A673 (cell line): ENCODE data around the gene MYLK. TPM values are rescaled to one million over a fixed set of nuclear protein-coding genes. Genes with fewer than 3 reads are reported as not detected.

Source experiments
- BruUV-seq: library from RNA; stranded (reverse); fragments of 400-500 nt; replicated peaks from 2 replicates; lab custom pipeline; 2021; lab: Mats Ljungman, UMichigan
- CTCF ChIA-PET: fragments of 300-600 bp; sonication (Branson Sonifier 250); formaldehyde crosslinking; loops from one replicate; lab custom pipeline; 2022; ENCODE audit warnings: antibody characterized with exemption; lab: Charles Lee
- POLR2A ChIA-PET: fragments of 300-600 bp; sonication (Branson Sonifier 250); formaldehyde crosslinking; loops from one replicate; lab custom pipeline; 2022; ENCODE audit warnings: antibody characterized with exemption; ENCODE audit not compliant: low non-redundant PET; lab: Charles Lee
- DNase-seq: peaks from one replicate; pipeline ENCODE4 v3.0.0-alpha.2; 2015; ENCODE audit warnings: low spot score
- H3K27ac ChIP-seq: fragments of 200-600 bp; sonication (generic); 2 replicates; pipeline ENCODE4 v1.5.1; 2016; ENCODE audit warnings: mixed run types, low read depth, mild to moderate bottlenecking, mixed read lengths, antibody characterized with exemption, low read length; ENCODE audit not compliant: poor library complexity, severe bottlenecking
- H3K27me3 ChIP-seq: fragments of 200-600 bp; sonication (generic); replicated peaks from 2 replicates; pipeline ENCODE4 v1.6.1; 2017; ENCODE audit warnings: mixed run types, low read depth, mild to moderate bottlenecking, mixed read lengths, antibody characterized with exemption, low read length; ENCODE audit not compliant: insufficient read depth, poor library complexity
- H3K36me3 ChIP-seq: fragments of 200-600 bp; sonication (generic); 2 replicates; pipeline ENCODE4 v1.6.1; 2016; ENCODE audit warnings: mixed run types, mild to moderate bottlenecking, mixed read lengths, antibody characterized with exemption, low read length; ENCODE audit not compliant: insufficient read depth, poor library complexity, severe bottlenecking
- H3K4me1 ChIP-seq: fragments of 200-600 bp; sonication (generic); 2 replicates; pipeline ENCODE4 v1.6.1; 2017; ENCODE audit warnings: mixed run types, mild to moderate bottlenecking, mixed read lengths, antibody characterized with exemption, low read length; ENCODE audit not compliant: insufficient read depth, poor library complexity, severe bottlenecking
- H3K4me3 ChIP-seq: fragments of 200-600 bp; sonication (generic); 2 replicates; pipeline ENCODE4 v1.5.1; 2016; ENCODE audit warnings: low read depth, mixed run types, mild to moderate bottlenecking, mixed read lengths, low read length; ENCODE audit not compliant: poor library complexity, severe bottlenecking
- H3K9me3 ChIP-seq: fragments of 200-600 bp; sonication (generic); 2 replicates; pipeline ENCODE4 v1.6.1; 2016; ENCODE audit warnings: mixed run types, low read depth, mild to moderate bottlenecking, mixed read lengths, antibody characterized with exemption, low read length; ENCODE audit not compliant: poor library complexity, severe bottlenecking
- EZH2 ChIP-seq: fragments of 200-600 bp; sonication (generic); IDR thresholded peaks from 2 replicates; pipeline ENCODE4 v1.6.1; 2017; ENCODE audit warnings: borderline replicate concordance, low read depth, mild to moderate bottlenecking, mixed read lengths, antibody characterized with exemption, low read length; ENCODE audit not compliant: poor library complexity, severe bottlenecking
- intact Hi-C: fragments of 100-400 bp; cut with micrococcal nuclease; formaldehyde crosslinking; loops from one replicate; pipeline ENCODE4 v1.10.0; 2022; ENCODE audit not compliant: unreplicated experiment
- total RNA-seq: library from RNA; stranded (reverse); gene quantifications from 2 replicates; pipeline ENCODE4 v1.2.3, GENCODE V29; 2021
- TF ChIP-seq, protein P1 (sequence below): fragments of 300-800, 200-600 bp; sonication (generic); conservative IDR thresholded peaks from 2 replicates; pipeline ENCODE4 v1.5.1; 2017; ENCODE audit warnings: low read depth, mild to moderate bottlenecking, antibody characterized with exemption, low read length, moderate library complexity, mixed read lengths

MYLK gene
- total RNA-seq, 1 experiment from 2014 or later, result 3.9 TPM

DNA sequence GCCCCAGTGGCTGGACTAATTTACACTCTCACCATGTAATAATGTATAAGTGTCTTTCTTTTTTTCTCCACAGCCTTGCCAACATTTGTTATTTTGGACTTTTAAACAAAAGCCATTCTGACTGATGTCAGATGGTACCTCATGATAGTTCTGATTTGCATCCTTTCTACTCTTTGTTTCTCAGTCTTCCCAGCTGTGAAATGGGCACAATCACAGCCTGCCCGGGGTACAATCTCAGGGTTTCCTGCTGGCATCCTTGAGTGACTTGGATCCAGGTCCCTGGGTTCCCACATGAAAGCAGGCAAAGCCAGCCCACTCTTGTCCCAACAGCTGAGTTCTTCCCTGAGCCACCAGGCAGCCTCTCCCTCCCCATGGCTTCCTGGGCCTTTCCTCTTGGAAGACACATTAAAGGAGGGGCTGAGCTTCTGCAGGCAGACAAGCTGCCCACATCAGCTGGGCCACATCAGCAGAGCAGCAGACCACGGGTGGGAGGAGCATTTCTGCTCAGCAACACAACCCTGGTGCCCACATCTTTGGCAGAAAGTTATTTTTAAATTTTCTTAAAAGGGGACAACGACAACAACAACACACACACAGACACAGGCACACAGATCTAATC is 82.0 kb downstream of the MYLK start:
- Histone ChIP-seq H3K27me3 (no peaks in the 10 kb centered on the region), H3K9me3 (no peaks in the 10 kb centered on the region), H3K27ac (no peak overlapping the region), H3K4me1 (no peaks in the 10 kb centered on the region), H3K36me3 (no peaks in the 10 kb centered on the region), H3K4me3 (no peak overlapping the region)
- DNase-seq, result no peak
- ChIA-PET POLR2A (no interaction called here), CTCF (no interaction called here)
- no TSS peak for BruUV-seq
- no peak for TF ChIP-seq EZH2
- TF ChIP-seq, protein P1, sequence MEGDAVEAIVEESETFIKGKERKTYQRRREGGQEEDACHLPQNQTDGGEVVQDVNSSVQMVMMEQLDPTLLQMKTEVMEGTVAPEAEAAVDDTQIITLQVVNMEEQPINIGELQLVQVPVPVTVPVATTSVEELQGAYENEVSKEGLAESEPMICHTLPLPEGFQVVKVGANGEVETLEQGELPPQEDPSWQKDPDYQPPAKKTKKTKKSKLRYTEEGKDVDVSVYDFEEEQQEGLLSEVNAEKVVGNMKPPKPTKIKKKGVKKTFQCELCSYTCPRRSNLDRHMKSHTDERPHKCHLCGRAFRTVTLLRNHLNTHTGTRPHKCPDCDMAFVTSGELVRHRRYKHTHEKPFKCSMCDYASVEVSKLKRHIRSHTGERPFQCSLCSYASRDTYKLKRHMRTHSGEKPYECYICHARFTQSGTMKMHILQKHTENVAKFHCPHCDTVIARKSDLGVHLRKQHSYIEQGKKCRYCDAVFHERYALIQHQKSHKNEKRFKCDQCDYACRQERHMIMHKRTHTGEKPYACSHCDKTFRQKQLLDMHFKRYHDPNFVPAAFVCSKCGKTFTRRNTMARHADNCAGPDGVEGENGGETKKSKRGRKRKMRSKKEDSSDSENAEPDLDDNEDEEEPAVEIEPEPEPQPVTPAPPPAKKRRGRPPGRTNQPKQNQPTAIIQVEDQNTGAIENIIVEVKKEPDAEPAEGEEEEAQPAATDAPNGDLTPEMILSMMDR, result no peak
- intact Hi-C loops, result no loop called here

DNA sequence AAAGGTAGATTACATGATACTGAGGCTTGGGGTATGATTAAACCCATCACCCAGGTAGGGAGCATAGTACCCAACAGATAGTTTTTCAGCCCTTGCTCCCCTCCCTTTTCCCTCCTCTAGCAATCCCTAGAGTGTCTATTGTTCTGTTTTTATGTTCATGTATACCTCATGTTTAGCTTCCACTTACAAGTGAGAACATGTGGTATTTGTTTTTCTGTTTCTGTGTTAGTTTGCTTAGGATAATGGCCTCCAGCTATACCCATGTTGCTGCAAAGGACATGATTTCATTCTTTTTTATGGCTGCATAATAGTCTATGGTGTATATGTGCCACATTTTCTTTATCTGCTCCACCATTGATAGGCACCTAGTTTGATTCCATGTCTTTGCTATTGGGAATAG is 82.7 kb downstream of the MYLK start:
- no peak overlapping the region for H3K27ac ChIP-seq
- H3K27me3 ChIP-seq, result no peaks in the 10 kb centered on the region
- BruUV-seq, result no TSS peak
- intact Hi-C loops, result no loop called here
- no peak overlapping the region for H3K4me3 ChIP-seq
- ChIA-PET POLR2A (no interaction called here), CTCF (no interaction called here)
- no peaks in the 10 kb centered on the region for H3K9me3 ChIP-seq
- H3K36me3 ChIP-seq, result no peaks in the 10 kb centered on the region
- H3K4me1 ChIP-seq, result no peaks in the 10 kb centered on the region
- DNase-seq, result no peak
- TF ChIP-seq, protein P1, result no peak
- TF ChIP-seq EZH2, result no peak

DNA sequence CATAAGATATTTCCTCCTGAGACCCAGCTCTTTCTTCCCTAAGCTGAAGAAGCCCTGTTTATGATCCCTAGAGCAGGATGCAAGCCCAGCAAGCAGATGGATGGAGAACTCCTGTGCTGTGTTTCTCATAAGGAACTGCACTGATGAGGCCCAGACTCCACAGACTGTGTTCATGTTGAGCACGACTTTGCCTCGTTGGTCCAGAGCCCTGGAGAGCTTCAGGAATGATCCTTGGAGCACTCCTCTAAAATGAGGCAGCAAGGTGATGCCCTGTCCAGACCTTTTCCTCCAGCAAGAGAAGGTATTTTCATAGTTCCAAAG is 83.8 kb downstream of the MYLK start:
- H3K27ac ChIP-seq, result no peak overlapping the region
- CTCF ChIA-PET, result no interaction called here
- intact Hi-C loops, result no loop called here

More for the DNA sequence above, 83.8 kb downstream of the MYLK start:
- TF ChIP-seq, protein P1, result no peak
- TF ChIP-seq EZH2, result no peak
- DNase-seq, result no peak
- no peak overlapping the region for H3K4me3 ChIP-seq
- POLR2A ChIA-PET, result no interaction called here
- no TSS peak for BruUV-seq
- H3K9me3 ChIP-seq, result no peaks in the 10 kb centered on the region
- no peaks in the 10 kb centered on the region for H3K27me3 ChIP-seq
- H3K4me1 ChIP-seq, result no peaks in the 10 kb centered on the region
- H3K36me3 ChIP-seq, result no peaks in the 10 kb centered on the region
